PC-9 (cell line): Measurements from ENCODE around the gene CDON.

Experiments
- CTCF ChIP-seq: fragments of 200-600 bp; sonication (generic); conservative IDR thresholded peaks from 2 replicates; pipeline ENCODE4 v1.6.1; 2017; ENCODE audit warnings: mixed run types, antibody characterized with exemption, mild to moderate bottlenecking, moderate library complexity
- EZH2 ChIP-seq: fragments of 200-600 bp; sonication (generic); IDR thresholded peaks from 2 replicates; pipeline ENCODE4 v1.8.0; 2017; ENCODE audit warnings: antibody characterized with exemption, low read depth

GRCh38 chr11:125957618-125958332, 104.9 kb downstream of the CDON start:
- no peak for TF ChIP-seq CTCF
- no peak for TF ChIP-seq EZH2
